GM23338 (cell line): ENCODE results near the gene IGSF21. TPM values are rescaled to one million over a fixed set of nuclear protein-coding genes. Genes with fewer than 3 reads are reported as not detected.
A peak's percentile ranks its signal among the peaks of the same experiment; 100 is the strongest.

Experiments
- ATAC-seq: fragments of 200-7000 bp; cut with Tn5 transposase; 3 replicates; pipeline ENCODE4 v1.9.1; 2020
- DNase-seq: peaks from one replicate; pipeline ENCODE4 v3.0.0-alpha.2; 2015; ENCODE audit warnings: low spot score
- H2AFZ ChIP-seq: fragments of 200-600 bp; sonication (generic); 2 replicates; pipeline ENCODE4 v1.8.0; 2016; ENCODE audit warnings: antibody characterized with exemption, mild to moderate bottlenecking, moderate library complexity
- H3F3A ChIP-seq: fragments of 200-600 bp; sonication (generic); replicated peaks from 2 replicates; pipeline ENCODE4 v1.8.0; 2017; ENCODE audit warnings: antibody characterized with exemption, mixed run types, low read depth
- H3K27ac ChIP-seq: fragments of 200-600 bp; sonication (generic); 2 replicates; pipeline ENCODE4 v1.6.1; 2016; ENCODE audit warnings: low read depth
- H3K27me3 ChIP-seq: fragments of 200-600 bp; sonication (generic); 2 replicates; pipeline ENCODE4 v1.8.0; 2016; ENCODE audit warnings: mild to moderate bottlenecking, mixed run types, moderate library complexity; ENCODE audit not compliant: insufficient read depth
- H3K36me3 ChIP-seq: fragments of 200-600 bp; sonication (generic); 2 replicates; pipeline ENCODE4 v1.8.0; 2016; ENCODE audit warnings: mild to moderate bottlenecking; ENCODE audit not compliant: insufficient read depth
- H3K4me1 ChIP-seq: fragments of 200-600 bp; sonication (generic); 2 replicates; pipeline ENCODE4 v1.8.0; 2016; ENCODE audit warnings: mild to moderate bottlenecking, moderate library complexity; ENCODE audit not compliant: insufficient read depth
- H3K4me2 ChIP-seq: fragments of 200-600 bp; sonication (generic); 2 replicates; pipeline ENCODE4 v1.7.1; 2017; ENCODE audit warnings: mixed run types
- H3K4me3 ChIP-seq: fragments of 200-600 bp; sonication (generic); 2 replicates; pipeline ENCODE4 v1.6.1; 2016; ENCODE audit warnings: mixed run types
- H3K79me2 ChIP-seq: fragments of 200-600 bp; sonication (generic); replicated peaks from 2 replicates; pipeline ENCODE4 v1.8.0; 2017; ENCODE audit warnings: mild to moderate bottlenecking; ENCODE audit not compliant: insufficient read depth
- H3K9me2 ChIP-seq: fragments of 200-600 bp; sonication (generic); 2 replicates; pipeline ENCODE4 v1.8.0; 2017; ENCODE audit not compliant: insufficient read depth
- H4K20me1 ChIP-seq: fragments of 200-600 bp; sonication (generic); replicated peaks from 2 replicates; pipeline ENCODE4 v1.8.0; 2017; ENCODE audit warnings: mild to moderate bottlenecking; ENCODE audit not compliant: insufficient read depth
- H3K27ac Mint-ChIP-seq: 2 replicates; pipeline ENCODE4 v1.8.0; 2020; ENCODE audit warnings: inconsistent platforms, mild to moderate bottlenecking, moderate library complexity, mixed read lengths
- H3K27me3 Mint-ChIP-seq: 3 replicates; pipeline ENCODE4 v1.8.0; 2022; ENCODE audit warnings: low read depth, mild to moderate bottlenecking, moderate library complexity, mixed read lengths, inconsistent platforms; ENCODE audit not compliant: insufficient read depth, poor library complexity
- H3K36me3 Mint-ChIP-seq: 3 replicates; pipeline ENCODE4 v1.8.0; 2021; ENCODE audit warnings: low read depth, mild to moderate bottlenecking, inconsistent platforms, moderate library complexity, mixed read lengths
- H3K4me1 Mint-ChIP-seq: 3 replicates; pipeline ENCODE4 v1.8.0; 2020; ENCODE audit warnings: mild to moderate bottlenecking, inconsistent platforms, mixed read lengths
- H3K4me3 Mint-ChIP-seq: 3 replicates; pipeline ENCODE4 v1.8.0; 2021; ENCODE audit warnings: moderate library complexity, mild to moderate bottlenecking, inconsistent platforms, mixed read lengths
- H3K9me3 Mint-ChIP-seq: 3 replicates; pipeline ENCODE4 v1.8.0; 2020; ENCODE audit warnings: moderate library complexity, mild to moderate bottlenecking, inconsistent platforms, mixed read lengths
- CTCF ChIP-seq, 2 experiments: fragments of 200-600 bp in 1 of 2; sonication (generic) in 1 of 2; conservative IDR thresholded peaks; 2 replicates each; pipeline versions ENCODE4 v1.5.1 to v1.6.1; 2016 to 2017; ENCODE audit warnings: antibody characterized with exemption in 2 of 2, low read depth in 2 of 2, mild to moderate bottlenecking in 2 of 2, moderate library complexity in 1 of 2
- EZH2 ChIP-seq: fragments of 200-600 bp; sonication (generic); IDR thresholded peaks from one replicate; pipeline ENCODE4 v1.8.0; 2017; ENCODE audit warnings: antibody characterized with exemption, mild to moderate bottlenecking, low read depth; ENCODE audit not compliant: unreplicated experiment
- JUNB ChIP-seq: IDR thresholded peaks from one replicate; pipeline ENCODE4 v1.6.1; 2016; ENCODE audit warnings: antibody characterized with exemption; ENCODE audit not compliant: unreplicated experiment
- NANOG ChIP-seq: IDR thresholded peaks from 2 replicates; pipeline ENCODE4 v1.6.1; 2016; ENCODE audit warnings: antibody characterized with exemption, borderline replicate concordance
- POLR2AphosphoS5 ChIP-seq: IDR thresholded peaks from 2 replicates; pipeline ENCODE4 v1.6.1; 2016; ENCODE audit warnings: antibody characterized with exemption, low read depth
- REST ChIP-seq: IDR thresholded peaks from one replicate; pipeline ENCODE4 v1.6.1; 2018; ENCODE audit warnings: antibody characterized with exemption; ENCODE audit not compliant: unreplicated experiment
- STAT1 ChIP-seq: IDR thresholded peaks from one replicate; pipeline ENCODE4 v1.6.1; 2016; ENCODE audit warnings: antibody characterized with exemption; ENCODE audit not compliant: unreplicated experiment
- ZNF114 ChIP-seq: fragments of 250-450 bp; sonication (Bioruptor Pico); IDR thresholded peaks from 2 replicates; pipeline ENCODE4 v1.5.0; 2020; ENCODE audit warnings: mild to moderate bottlenecking, moderate library complexity
- ZNF331 ChIP-seq: fragments of 250-450 bp; sonication (Bioruptor Pico); IDR thresholded peaks from 2 replicates; pipeline ENCODE4 v1.5.0; 2020; ENCODE audit warnings: low read depth, mild to moderate bottlenecking, moderate library complexity
- ZNF462 ChIP-seq: fragments of 250-450 bp; sonication (Bioruptor Pico); IDR thresholded peaks from 2 replicates; pipeline ENCODE4 v1.5.0; 2020; ENCODE audit warnings: mild to moderate bottlenecking, moderate library complexity
- polyA plus RNA-seq: library from polyadenylated mRNA; unstranded; fragments of >200 nt; fragmentation: Nextera tagmentation; extraction: Ambion mirVana; gene quantifications from 2 replicates; pipeline ENCODE4 v1.2.1, GENCODE V29; 2016
- total RNA-seq: library from RNA; depleted of rRNA; stranded (reverse); fragments of >200 nt; shearing (Covaris generic); gene quantifications from 2 replicates; pipeline ENCODE4 v1.2.3, GENCODE V29; 2014

IGSF21 gene
- total and polyA plus RNA-seq, 2 experiments from 2014 or later = 15.6 to 15.7 TPM

DNA sequence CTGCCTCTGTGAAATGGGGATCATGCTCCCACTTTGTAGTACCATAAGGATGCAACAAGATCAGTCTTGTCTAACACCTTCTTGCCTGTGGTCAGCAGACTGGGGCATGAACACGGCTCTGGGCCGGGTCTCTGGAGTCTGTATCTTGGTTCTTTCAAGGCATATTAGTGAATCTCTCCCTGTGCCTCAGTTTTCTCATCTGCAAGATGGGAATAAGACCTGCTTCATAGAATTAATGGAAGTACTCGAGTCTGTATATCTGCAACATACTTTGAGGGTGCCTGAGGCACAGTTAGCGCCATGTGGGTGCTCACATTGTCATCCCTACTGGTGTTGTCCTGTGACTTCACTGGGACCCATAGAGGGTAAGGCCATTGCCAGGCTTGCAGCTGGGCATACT, 84.6 kb downstream of the IGSF21 start (continued):
- TF ChIP-seq REST = no peak
- no peak for TF ChIP-seq STAT1
- no peak for TF ChIP-seq JUNB
- no peak for TF ChIP-seq ZNF331 (CRISPR knock-in tag)
- no peak for TF ChIP-seq NANOG

GRCh38 chr1:18192974-18193373, 85.4 kb downstream of the IGSF21 start:
- H3K27ac Mint-ChIP-seq = peak overlapping the region; percentile 46
- TF ChIP-seq STAT1 (no peak), ZNF114 (CRISPR knock-in tag) (no peak), REST (no peak), JUNB (no peak), POLR2AphosphoS5 (no peak), NANOG (no peak), CTCF (conservative IDR thresholded peaks at IDR 0.05; ENCODE audit: low read depth in 2 of 2) (no peak), ZNF462 (CRISPR knock-in tag) (no peak), EZH2 (no peak)

More at GRCh38 chr1:18192974-18193373, 85.4 kb downstream of the IGSF21 start:
- no peaks in the 10 kb centered on the region for H3K79me2 ChIP-seq
- ATAC-seq (peak; percentile 32; the same call in 1 of the 3 replicates), DNase-seq (no peak)
- H3K9me2 ChIP-seq = no peaks in the 10 kb centered on the region
- no peak overlapping the region for H3K4me3 Mint-ChIP-seq
- no peaks in the 10 kb centered on the region for H3K36me3 Mint-ChIP-seq
- H3K36me3 ChIP-seq = no peaks in the 10 kb centered on the region
- no peak overlapping the region for H3K4me2 ChIP-seq
- H3K9me3 Mint-ChIP-seq = no peaks in the 10 kb centered on the region
- peaks cover 4% of the 10 kb centered on the region for H3K4me1 ChIP-seq
- no peak overlapping the region for H2AFZ ChIP-seq
- no peaks in the 10 kb centered on the region for H3K27me3 ChIP-seq
- peaks cover 1% of the 10 kb centered on the region for H3K27me3 Mint-ChIP-seq
- no peaks in the 10 kb centered on the region for H4K20me1 ChIP-seq
- no peak overlapping the region for H3K27ac ChIP-seq
- H3F3A ChIP-seq = no peaks in the 10 kb centered on the region
- peaks cover 16% of the 10 kb centered on the region for H3K4me1 Mint-ChIP-seq
- H3K4me3 ChIP-seq = no peak overlapping the region
